Trophoblast cell (in vitro differentiated cells and primary cell): Measurements from ENCODE around the gene RNF141.
A peak's percentile ranks its signal among the peaks of the same experiment; 100 is the strongest.

ENCODE experiments used
- DNase-seq, 2 donors: peaks; one replicate each; pipeline ENCODE4 v3.0.0-alpha.2; 2016
- H2AFZ ChIP-seq: 2 replicates; pipeline ENCODE4 v1.6.1; 2013; ENCODE audit warnings: low read length, moderate library complexity, mild to moderate bottlenecking; ENCODE audit not compliant: insufficient read depth, poor library complexity
- H2AK5ac ChIP-seq: 2 replicates; pipeline ENCODE4 v1.6.1; 2013; ENCODE audit warnings: mild to moderate bottlenecking, low read length
- H2BK120ac ChIP-seq: 2 replicates; pipeline ENCODE4 v1.6.1; 2013; ENCODE audit warnings: low read length, mild to moderate bottlenecking, moderate library complexity; ENCODE audit not compliant: insufficient read depth, poor library complexity
- H2BK12ac ChIP-seq: 2 replicates; pipeline ENCODE4 v1.6.1; 2013; ENCODE audit warnings: mild to moderate bottlenecking, low read length, moderate library complexity
- H2BK5ac ChIP-seq: 2 replicates; pipeline ENCODE4 v1.6.1; 2013; ENCODE audit warnings: low read length, low read depth, moderate library complexity, mild to moderate bottlenecking; ENCODE audit not compliant: poor library complexity
- H3K14ac ChIP-seq: 2 replicates; pipeline ENCODE4 v1.6.1; 2013; ENCODE audit warnings: mild to moderate bottlenecking, low read length
- H3K18ac ChIP-seq: 2 replicates; pipeline ENCODE4 v1.6.1; 2013; ENCODE audit warnings: mild to moderate bottlenecking, low read length
- H3K23ac ChIP-seq: 2 replicates; pipeline ENCODE4 v1.6.1; 2013; ENCODE audit warnings: low read length
- H3K27ac ChIP-seq: 2 replicates; pipeline ENCODE4 v1.5.1; 2013; ENCODE audit warnings: low read depth, mild to moderate bottlenecking, inconsistent platforms, low read length, moderate library complexity
- H3K27me3 ChIP-seq: 2 replicates; pipeline ENCODE4 v1.6.1; 2013; ENCODE audit warnings: inconsistent platforms, mild to moderate bottlenecking, low read length, moderate library complexity; ENCODE audit not compliant: insufficient read depth
- H3K36me3 ChIP-seq, 2 experiments: 1 replicate in 1 of 2; 2 replicates in 1 of 2; pipeline ENCODE4 v1.6.1; 2013; ENCODE audit warnings: low read length in 2 of 2, mild to moderate bottlenecking in 2 of 2, moderate library complexity in 1 of 2; ENCODE audit not compliant: insufficient read depth in 2 of 2, control insufficient read depth in 1 of 2
- H3K4ac ChIP-seq: 2 replicates; pipeline ENCODE4 v1.6.1; 2013; ENCODE audit warnings: low read depth, mild to moderate bottlenecking, low read length, moderate library complexity
- H3K4me1 ChIP-seq, 2 experiments: 1 replicate in 1 of 2; 2 replicates in 1 of 2; pipeline ENCODE4 v1.6.1; 2013; ENCODE audit warnings: low read length in 2 of 2, mild to moderate bottlenecking in 2 of 2, moderate library complexity in 1 of 2; ENCODE audit not compliant: insufficient read depth in 2 of 2, control insufficient read depth in 1 of 2
- H3K4me2 ChIP-seq: 2 replicates; pipeline ENCODE4 v1.6.1; 2013; ENCODE audit warnings: inconsistent platforms, mild to moderate bottlenecking, low read length, moderate library complexity
- H3K4me3 ChIP-seq: 2 replicates; pipeline ENCODE4 v1.5.1; 2013; ENCODE audit warnings: mild to moderate bottlenecking, low read depth, low read length, inconsistent platforms
- H3K79me1 ChIP-seq: one replicate; pipeline ENCODE4 v1.6.1; 2013; ENCODE audit warnings: low read length
- H3K79me2 ChIP-seq: 2 replicates; pipeline ENCODE4 v1.6.1; 2013; ENCODE audit warnings: low read length, mild to moderate bottlenecking; ENCODE audit not compliant: control insufficient read depth, insufficient read depth, poor library complexity
- H3K9ac ChIP-seq: 2 replicates; pipeline ENCODE4 v1.6.1; 2013; ENCODE audit warnings: mild to moderate bottlenecking, low read length
- H3K9me3 ChIP-seq: 2 replicates; pipeline ENCODE4 v1.6.1; 2013; ENCODE audit warnings: low read depth, mild to moderate bottlenecking, control low read depth, inconsistent platforms, low read length; ENCODE audit not compliant: insufficient read depth
- H4K12ac ChIP-seq: 2 replicates; pipeline ENCODE4 v1.6.1; 2013; ENCODE audit warnings: low read depth, mild to moderate bottlenecking, low read length, moderate library complexity
- H4K8ac ChIP-seq: 2 replicates; pipeline ENCODE4 v1.6.1; 2013; ENCODE audit warnings: low read depth, mild to moderate bottlenecking, low read length, moderate library complexity
- H4K91ac ChIP-seq: one replicate; pipeline ENCODE4 v1.6.1; 2013; ENCODE audit warnings: low read depth, mild to moderate bottlenecking, low read length, moderate library complexity
- WGBS: extraction: QIAGEN DNeasy Blood & Tissue Kit; methylation state at CpG from one replicate; pipeline ENCODE4 v1.1.7; 2013; ENCODE audit warnings: missing lambda C conversion rate; ENCODE audit not compliant: insufficient read length, insufficient coverage; ENCODE audit errors: extremely low coverage; 5-methylcytosine and 5-hydroxymethylcytosine counted together

RNF141 gene

GRCh38 chr11:10502770-10503169 lies 38.2 kb downstream of the RNF141 start:
- no peak for DNase-seq
- Histone ChIP-seq H3K27ac (no peak overlapping the region), H3K4me1 (no peaks in the 10 kb centered on the region), H3K27me3 (no peaks in the 10 kb centered on the region), H2BK120ac (no peak overlapping the region), H3K79me2 (no peaks in the 10 kb centered on the region), H3K79me1 (no peaks in the 10 kb centered on the region), H3K9me3 (no peaks in the 10 kb centered on the region), H2AFZ (no peak overlapping the region), H2BK5ac (no peak overlapping the region), H3K4me3 (no peak overlapping the region), H3K4ac (no peak overlapping the region), H2AK5ac (no peak overlapping the region), H3K4me2 (no peak overlapping the region), H3K14ac (no peak overlapping the region), H3K18ac (no peak overlapping the region), H4K12ac (no peak overlapping the region), H3K23ac (no peak overlapping the region), H3K9ac (no peak overlapping the region), H4K8ac (no peak overlapping the region), H4K91ac (no peak overlapping the region), H3K36me3 (no peaks in the 10 kb centered on the region), H2BK12ac (no peak overlapping the region)
- WGBS: no CpG with 5 or more reads among the region's 3 CpGs

GRCh38 chr11:10502065-10502680 lies 38.8 kb downstream of the RNF141 start:
- Histone ChIP-seq H3K4me1 (no peaks in the 10 kb centered on the region), H4K8ac (no peak overlapping the region), H4K91ac (no peak overlapping the region), H2BK120ac (no peak overlapping the region), H3K4ac (no peak overlapping the region), H3K4me3 (no peak overlapping the region), H3K18ac (no peak overlapping the region), H3K14ac (no peak overlapping the region), H3K9ac (no peak overlapping the region), H2AK5ac (no peak overlapping the region), H2BK12ac (no peak overlapping the region), H3K23ac (peak overlapping the region; percentile 7), H3K36me3 (no peaks in the 10 kb centered on the region), H3K79me1 (no peaks in the 10 kb centered on the region), H4K12ac (no peak overlapping the region), H2BK5ac (no peak overlapping the region), H3K27me3 (no peaks in the 10 kb centered on the region), H3K4me2 (no peak overlapping the region), H3K79me2 (no peaks in the 10 kb centered on the region), H2AFZ (no peak overlapping the region), H3K9me3 (no peaks in the 10 kb centered on the region), H3K27ac (no peak overlapping the region)
- no peak for DNase-seq
- no CpG with 5 or more reads among the region's 6 CpGs for WGBS

GRCh38 chr11:10500757-10501684 lies 40.0 kb downstream of the RNF141 start:
- Histone ChIP-seq H4K91ac (no peak overlapping the region), H3K4ac (no peak overlapping the region), H3K9ac (no peak overlapping the region), H4K12ac (no peak overlapping the region), H3K4me3 (no peak overlapping the region), H3K27me3 (no peaks in the 10 kb centered on the region), H3K4me2 (no peak overlapping the region), H2AFZ (no peak overlapping the region), H3K36me3 (no peaks in the 10 kb centered on the region), H2AK5ac (no peak overlapping the region), H3K9me3 (no peaks in the 10 kb centered on the region), H3K4me1 (no peaks in the 10 kb centered on the region), H2BK120ac (no peak overlapping the region), H3K14ac (no peak overlapping the region), H3K79me2 (no peaks in the 10 kb centered on the region), H2BK5ac (no peak overlapping the region), H3K27ac (no peak overlapping the region), H3K18ac (no peak overlapping the region), H3K79me1 (no peaks in the 10 kb centered on the region), H4K8ac (no peak overlapping the region), H3K23ac (no peak overlapping the region), H2BK12ac (no peak overlapping the region)
- peak in 1 of 2 donors; percentile 59 for DNase-seq
- no CpG with 5 or more reads among the region's 20 CpGs for WGBS

- no peak overlapping the region for H2AK5ac ChIP-seq
- no peak overlapping the region for H4K8ac ChIP-seq
- no peak for DNase-seq
- H3K4me3 ChIP-seq: peak overlapping the region; percentile 15
- H3K23ac ChIP-seq: no peak overlapping the region
- no peak overlapping the region for H3K27ac ChIP-seq
- no peak overlapping the region for H3K4me2 ChIP-seq
- H2BK12ac ChIP-seq: no peak overlapping the region
- whole genome bisulfite sequencing: no CpG with 5 or more reads among the region's 15 CpGs
- no peaks in the 10 kb centered on the region for H3K36me3 ChIP-seq
- no peak overlapping the region for H4K91ac ChIP-seq
- H3K4ac ChIP-seq: no peak overlapping the region
- H2BK5ac ChIP-seq: no peak overlapping the region
- no peaks in the 10 kb centered on the region for H3K27me3 ChIP-seq
- no peaks in the 10 kb centered on the region for H3K4me1 ChIP-seq
- no peak overlapping the region for H4K12ac ChIP-seq
- no peak overlapping the region for H2BK120ac ChIP-seq
- H3K9me3 ChIP-seq: no peaks in the 10 kb centered on the region
- H3K79me1 ChIP-seq: no peaks in the 10 kb centered on the region
- no peak overlapping the region for H3K18ac ChIP-seq
- H3K79me2 ChIP-seq: no peaks in the 10 kb centered on the region
- no peak overlapping the region for H2AFZ ChIP-seq
- H3K14ac ChIP-seq: no peak overlapping the region
- H3K9ac ChIP-seq: no peak overlapping the region
Measured at GRCh38 chr11:10499874-10500601, 40.9 kb downstream of the RNF141 start.
